ENCODE data around the gene LSR.

- TF ChIP-seq YY1 (IDR thresholded peaks at IDR 0.05; ENCODE audit: insufficient read depth, insufficient read length) = no peak
- no peak for TF ChIP-seq ZNF274 (IDR thresholded peaks at IDR 0.05; ENCODE audit: low read depth, low read length)
- no peak for TF ChIP-seq SUZ12 (IDR thresholded peaks at IDR 0.05; ENCODE audit: extremely low read depth, insufficient read depth, insufficient read length)
These were observed 37.1 kb upstream of the LSR start for GRCh38 chr19:35211545-35212230.

Measured in NT2/D1 (cell line).